Measurements from ENCODE around the gene GBF1.
A peak's percentile ranks its signal among the peaks of the same experiment; 100 is the strongest.

GBF1 gene

GRCh38 chr10:102397222-102398171, 152.2 kb downstream of the GBF1 start:
- H3K4me2 ChIP-seq (ENCODE audit: insufficient read depth, low read length) = no peak overlapping the region
- no peak overlapping the region; the same call in 1 of the 2 replicates for H3K9ac ChIP-seq (ENCODE audit: low read depth, low read length)

GRCh38 chr10:102398172-102399020, 153.1 kb downstream of the GBF1 start:
- Histone ChIP-seq H3K4me2 (ENCODE audit: insufficient read depth, low read length) (peak overlapping the region; percentile 78), H3K9ac (ENCODE audit: low read depth, low read length) (peak overlapping the region; percentile 74), H3K79me2 (ENCODE audit: insufficient read depth, low read length) (0 out of 2 replicates have a peak, but pooled peaks cover 2% of the 10 kb centered on the region), H2AFZ (ENCODE audit: low read depth, low read length) (no peak overlapping the region), H3K27ac (ENCODE audit: low read length) (no peak overlapping the region), H3K9me3 (ENCODE audit: insufficient read depth, low read length, severe bottlenecking) (no peaks in the 10 kb centered on the region), H4K20me1 (ENCODE audit: insufficient read depth, low read length) (0 out of 2 replicates have a peak, but pooled peaks cover 8% of the 10 kb centered on the region), H3K27me3 (ENCODE audit: insufficient read depth, low read length, poor library complexity) (no peaks in the 10 kb centered on the region), H3K4me3 (ENCODE audit: low read depth in 1 of 2, low read length in 2 of 2) (peak overlapping the region; percentile 57 to 74; a peak in 3 of 4 replicates), H3K4me1 (ENCODE audit: insufficient read depth, low read length) (peaks cover 51% of the 10 kb centered on the region), H3K36me3 (ENCODE audit: insufficient read depth, low read length) (no peaks in the 10 kb centered on the region)
- no peak for ATAC-seq (ENCODE audit: insufficient read depth, low read depth)
- DNase-seq = no peak
- TF ChIP-seq CTCF (IDR thresholded peaks at IDR 0.05; ENCODE audit: borderline replicate concordance, extremely low read depth, low read length, poor library complexity, severe bottlenecking) = no peak
- no peak for TF ChIP-seq EZH2 (IDR thresholded peaks at IDR 0.05; ENCODE audit: borderline replicate concordance, low read depth, low read length, severe bottlenecking)

More at GRCh38 chr10:102397222-102398171, 152.2 kb downstream of the GBF1 start:
- H3K27ac ChIP-seq (ENCODE audit: low read length) = no peak overlapping the region
- H3K4me3 ChIP-seq (ENCODE audit: low read depth in 1 of 2, low read length in 2 of 2) = no peak overlapping the region
- H3K4me1 ChIP-seq (ENCODE audit: insufficient read depth, low read length) = peaks cover 60% of the 10 kb centered on the region
- TF ChIP-seq EZH2 (IDR thresholded peaks at IDR 0.05; ENCODE audit: borderline replicate concordance, low read depth, low read length, severe bottlenecking) (no peak), CTCF (IDR thresholded peaks at IDR 0.05; ENCODE audit: borderline replicate concordance, extremely low read depth, low read length, poor library complexity, severe bottlenecking) (no peak)
- DNase-seq (no peak), ATAC-seq (ENCODE audit: insufficient read depth, low read depth) (no peak)
- H4K20me1 ChIP-seq (ENCODE audit: insufficient read depth, low read length) = 0 out of 2 replicates have a peak, but pooled peaks cover 8% of the 10 kb centered on the region
- H3K27me3 ChIP-seq (ENCODE audit: insufficient read depth, low read length, poor library complexity) = no peaks in the 10 kb centered on the region
- H3K36me3 ChIP-seq (ENCODE audit: insufficient read depth, low read length) = no peaks in the 10 kb centered on the region
- H3K79me2 ChIP-seq (ENCODE audit: insufficient read depth, low read length) = 0 out of 2 replicates have a peak, but pooled peaks cover 2% of the 10 kb centered on the region
- H3K9me3 ChIP-seq (ENCODE audit: insufficient read depth, low read length, severe bottlenecking) = no peaks in the 10 kb centered on the region
- no peak overlapping the region for H2AFZ ChIP-seq (ENCODE audit: low read depth, low read length)

GRCh38 chr10:102399217-102400021, 154.1 kb downstream of the GBF1 start:
- 0 out of 2 replicates have a peak, but pooled peaks cover 2% of the 10 kb centered on the region for H3K79me2 ChIP-seq (ENCODE audit: insufficient read depth, low read length)
- H3K4me3 ChIP-seq (ENCODE audit: low read depth in 1 of 2, low read length in 2 of 2) = peak overlapping the region; percentile 57 to 74; a peak in 3 of 4 replicates
- peak overlapping the region; percentile 74 for H3K9ac ChIP-seq (ENCODE audit: low read depth, low read length)
- H3K27ac ChIP-seq (ENCODE audit: low read length) = peak overlapping the region; percentile 66
- H3K9me3 ChIP-seq (ENCODE audit: insufficient read depth, low read length, severe bottlenecking) = no peaks in the 10 kb centered on the region
- peak overlapping the region; percentile 79 for H2AFZ ChIP-seq (ENCODE audit: low read depth, low read length)
- no peaks in the 10 kb centered on the region for H3K27me3 ChIP-seq (ENCODE audit: insufficient read depth, low read length, poor library complexity)
- TF ChIP-seq CTCF (IDR thresholded peaks at IDR 0.05; ENCODE audit: borderline replicate concordance, extremely low read depth, low read length, poor library complexity, severe bottlenecking) (peak; percentile 97), EZH2 (IDR thresholded peaks at IDR 0.05; ENCODE audit: borderline replicate concordance, low read depth, low read length, severe bottlenecking) (no peak)
- H3K4me1 ChIP-seq (ENCODE audit: insufficient read depth, low read length) = peaks cover 43% of the 10 kb centered on the region
- H3K36me3 ChIP-seq (ENCODE audit: insufficient read depth, low read length) = no peaks in the 10 kb centered on the region
- peak; percentile 90 for DNase-seq
- 0 out of 2 replicates have a peak, but pooled peaks cover 8% of the 10 kb centered on the region for H4K20me1 ChIP-seq (ENCODE audit: insufficient read depth, low read length)
- peak overlapping the region; percentile 78 for H3K4me2 ChIP-seq (ENCODE audit: insufficient read depth, low read length)
- ATAC-seq (ENCODE audit: insufficient read depth, low read depth) = peak; percentile 82
